Testis (tissue), 3 donors: ENCODE measurements around the gene VSIG2. TPM values are rescaled to one million over a fixed set of nuclear protein-coding genes. Genes with fewer than 3 reads are reported as not detected.

Experiments
- DNase-seq: peaks from one replicate; pipeline ENCODE4 v3.0.0-alpha.2; 2019
- H3K27ac ChIP-seq, 2 donors: fragments of 200-600 bp; sonication (generic); one replicate each; pipeline ENCODE4 v1.5.1; 2019
- H3K27me3 ChIP-seq: fragments of 200-600 bp; sonication (generic); one replicate; pipeline ENCODE4 v1.5.1; 2019
- H3K36me3 ChIP-seq: fragments of 200-600 bp; sonication (generic); one replicate; pipeline ENCODE4 v1.5.1; 2017; ENCODE audit warnings: low read depth; ENCODE audit errors: missing control alignments
- H3K4me1 ChIP-seq: fragments of 200-600 bp; sonication (generic); one replicate; pipeline ENCODE4 v1.5.1; 2019
- H3K4me3 ChIP-seq, 2 donors: fragments of 200-600 bp; sonication (generic); one replicate each; pipeline ENCODE4 v1.5.1; 2017 to 2019
- H3K9me3 ChIP-seq: fragments of 200-600 bp; sonication (generic); one replicate; pipeline ENCODE4 v1.5.1; 2017
- CTCF ChIP-seq, 3 experiments: fragments of 450-650 bp in 2 of 3; fragments of 200-600 bp in 1 of 3; sonication (generic) in 1 of 3; IDR thresholded peaks; one replicate each; pipeline ENCODE4 v1.5.1; 2016 to 2019; ENCODE audit warnings: antibody characterized with exemption in 3 of 3, mild to moderate bottlenecking in 2 of 3, moderate library complexity in 1 of 3
- POLR2A ChIP-seq: fragments of 450-650 bp; IDR thresholded peaks from one replicate; pipeline ENCODE4 v1.6.1; 2017; ENCODE audit warnings: antibody characterized with exemption, mild to moderate bottlenecking, moderate library complexity
- WGBS, 2 donors: methylation state at CpG; one replicate each; pipeline ENCODE4 v1.1.5; 2018; 5-methylcytosine and 5-hydroxymethylcytosine counted together
- intact Hi-C: fragments of 100-400 bp; cut with DNase I; formaldehyde crosslinking; loops from one replicate; pipeline ENCODE4 v1.15.1; 2023; ENCODE audit warnings: low total_unique reads
- polyA plus RNA-seq: library from polyadenylated mRNA; stranded (reverse); fragments of 350-450 nt; fragmentation: Illumina TruSeq; extraction: RNeasy Lipid Tissue Mini Kit (QIAGEN cat#74804); gene quantifications from one replicate; pipeline ENCODE4 v1.2.3, GENCODE V29; 2014; ENCODE audit warnings: low read depth, low replicate concordance; ENCODE audit not compliant: insufficient read depth
- total RNA-seq, 2 donors: library from RNA; depleted of rRNA; stranded (reverse); fragments of >200 nt; gene quantifications; one replicate each; pipeline ENCODE4 v1.2.3, GENCODE V29; 2016

Gene VSIG2
- total and polyA plus RNA-seq, 3 donors from 2014 or later, result 0.74 to 4.4 (median 1.3) TPM

GRCh38 chr11:124743050-124743449, 9.0 kb downstream of the VSIG2 start:
- intact Hi-C loops, result no loop called here
- TF ChIP-seq CTCF (IDR thresholded peaks at IDR 0.05) (no peak), POLR2A (no peak)

GRCh38 chr11:124742555-124742954, 9.5 kb downstream of the VSIG2 start:
- Histone ChIP-seq H3K36me3 (no peaks in the 10 kb centered on the region), H3K9me3 (no peaks in the 10 kb centered on the region), H3K4me1 (peaks cover 11% of the 10 kb centered on the region), H3K27ac (no peak overlapping the region), H3K27me3 (no peaks in the 10 kb centered on the region), H3K4me3 (no peak overlapping the region)
- intact Hi-C loops, result no loop called here
- no peak for DNase-seq
- TF ChIP-seq CTCF (IDR thresholded peaks at IDR 0.05), result no peak
- TF ChIP-seq POLR2A, result no peak
- 77 to 88% methylated on average over 2 of the region's 2 CpGs for WGBS, 2 donors

More at GRCh38 chr11:124743050-124743449, 9.0 kb downstream of the VSIG2 start:
- Histone ChIP-seq H3K36me3 (no peaks in the 10 kb centered on the region), H3K27me3 (no peaks in the 10 kb centered on the region), H3K27ac (no peak overlapping the region), H3K4me1 (peaks cover 11% of the 10 kb centered on the region), H3K4me3 (no peak overlapping the region), H3K9me3 (no peaks in the 10 kb centered on the region)
- WGBS, 2 donors, result 88% methylated on average over 6 of the region's 6 CpGs
- DNase-seq, result no peak

GRCh38 chr11:124740277-124740882, 11.7 kb downstream of the VSIG2 start:
- Histone ChIP-seq H3K27me3 (no peaks in the 10 kb centered on the region), H3K9me3 (no peaks in the 10 kb centered on the region), H3K4me3 (peak overlapping the region; percentile 50 to 73), H3K36me3 (no peaks in the 10 kb centered on the region), H3K4me1 (peaks cover 4% of the 10 kb centered on the region), H3K27ac (no peak overlapping the region)
- TF ChIP-seq CTCF (IDR thresholded peaks at IDR 0.05) (peak; percentile 26 to 45 (median 38)), POLR2A (no peak)
- no peak for DNase-seq
- 2 to 3% methylated on average over 15 to 37 of the region's 37 CpGs for WGBS, 2 donors
- intact Hi-C loops, result no loop called here

- H3K27me3 ChIP-seq, result no peaks in the 10 kb centered on the region
- peak; percentile 96 for DNase-seq
- H3K27ac ChIP-seq, result no peak within 1 kb of the TSS
- H3K36me3 ChIP-seq, result no peaks in the 10 kb centered on the region
- H3K9me3 ChIP-seq, result no peaks in the 10 kb centered on the region
- H3K4me3 ChIP-seq, result peak within 1 kb of the TSS; percentile 50 to 73
- H3K4me1 ChIP-seq, result peaks cover 4% of the 10 kb centered on the region
- no peak for TF ChIP-seq CTCF (IDR thresholded peaks at IDR 0.05)
- TF ChIP-seq POLR2A, result no peak
- WGBS, 2 donors, result 0 to 1% methylated on average over 21 to 59 of the region's 59 CpGs
- intact Hi-C loops, result no loop called here
Measured at GRCh38 chr11:124739479-124740276, 12.4 kb downstream of the VSIG2 start, which contains the start of gene NRGN. Gene NRGN, plus strand, starts transcription at chr11:124739942. Its CDS starts 143 bp downstream, at chr11:124740085.
